GM18508 (cell line): ENCODE measurements around the gene RNF26.

Source experiments
- ATAC-seq: cut with Tn5 transposase; IDR thresholded peaks from one replicate; pipeline ENCODE4 v1.9.1; 2021; ENCODE audit warnings: moderate number of reproducible peaks; ENCODE audit not compliant: insufficient read depth, unreplicated experiment

Gene RNF26

DNA sequence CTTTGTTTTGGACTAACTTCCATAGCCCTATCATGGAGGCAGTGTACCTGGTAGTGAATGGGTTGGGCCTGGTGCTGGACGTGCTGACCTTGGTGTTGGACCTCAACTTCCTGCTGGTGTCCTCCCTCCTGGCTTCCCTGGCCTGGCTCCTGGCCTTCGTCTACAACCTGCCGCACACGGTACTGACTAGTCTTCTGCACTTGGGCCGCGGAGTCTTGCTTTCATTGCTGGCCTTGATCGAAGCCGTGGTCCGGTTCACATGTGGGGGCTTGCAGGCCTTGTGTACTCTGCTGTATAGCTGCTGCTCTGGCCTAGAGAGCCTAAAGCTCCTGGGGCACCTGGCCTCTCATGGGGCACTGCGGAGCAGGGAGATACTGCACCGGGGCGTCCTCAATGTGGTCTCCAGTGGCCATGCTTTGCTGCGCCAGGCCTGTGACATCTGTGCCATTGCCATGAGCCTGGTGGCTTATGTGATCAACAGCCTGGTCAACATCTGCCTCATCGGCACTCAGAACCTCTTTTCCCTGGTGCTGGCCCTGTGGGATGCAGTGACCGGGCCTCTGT, 846 bp downstream of the RNF26 start:
- no peak for ATAC-seq

DNA sequence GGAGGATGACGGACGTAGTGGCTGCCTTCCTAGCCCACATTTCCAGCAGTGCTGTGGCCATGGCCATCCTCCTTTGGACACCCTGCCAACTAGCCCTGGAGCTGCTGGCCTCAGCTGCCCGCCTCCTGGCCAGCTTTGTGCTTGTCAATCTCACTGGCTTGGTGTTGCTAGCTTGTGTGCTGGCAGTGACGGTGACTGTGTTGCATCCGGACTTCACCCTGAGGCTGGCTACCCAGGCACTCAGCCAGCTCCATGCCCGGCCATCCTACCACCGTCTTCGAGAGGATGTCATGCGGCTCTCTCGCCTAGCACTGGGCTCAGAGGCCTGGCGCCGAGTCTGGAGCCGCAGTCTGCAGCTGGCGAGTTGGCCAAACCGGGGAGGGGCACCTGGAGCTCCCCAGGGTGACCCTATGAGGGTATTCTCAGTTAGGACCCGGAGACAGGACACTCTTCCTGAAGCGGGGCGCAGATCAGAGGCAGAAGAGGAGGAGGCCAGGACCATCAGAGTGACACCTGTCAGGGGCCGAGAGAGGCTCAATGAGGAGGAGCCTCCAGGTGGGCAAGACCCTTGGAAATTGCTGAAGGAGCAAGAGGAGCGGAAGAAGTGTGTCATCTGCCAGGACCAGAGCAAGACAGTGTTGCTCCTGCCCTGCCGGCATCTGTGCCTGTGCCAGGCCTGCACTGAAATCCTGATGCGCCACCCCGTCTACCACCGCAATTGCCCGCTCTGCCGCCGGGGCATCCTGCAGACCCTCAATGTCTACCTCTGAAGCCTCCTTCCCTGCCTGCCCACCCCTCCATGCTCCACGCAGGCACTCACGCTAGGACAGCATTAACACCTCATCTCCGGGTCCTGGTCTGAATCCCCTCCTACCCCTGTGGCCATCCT, 1.6 kb downstream of the RNF26 start:
- ATAC-seq: no peak

DNA sequence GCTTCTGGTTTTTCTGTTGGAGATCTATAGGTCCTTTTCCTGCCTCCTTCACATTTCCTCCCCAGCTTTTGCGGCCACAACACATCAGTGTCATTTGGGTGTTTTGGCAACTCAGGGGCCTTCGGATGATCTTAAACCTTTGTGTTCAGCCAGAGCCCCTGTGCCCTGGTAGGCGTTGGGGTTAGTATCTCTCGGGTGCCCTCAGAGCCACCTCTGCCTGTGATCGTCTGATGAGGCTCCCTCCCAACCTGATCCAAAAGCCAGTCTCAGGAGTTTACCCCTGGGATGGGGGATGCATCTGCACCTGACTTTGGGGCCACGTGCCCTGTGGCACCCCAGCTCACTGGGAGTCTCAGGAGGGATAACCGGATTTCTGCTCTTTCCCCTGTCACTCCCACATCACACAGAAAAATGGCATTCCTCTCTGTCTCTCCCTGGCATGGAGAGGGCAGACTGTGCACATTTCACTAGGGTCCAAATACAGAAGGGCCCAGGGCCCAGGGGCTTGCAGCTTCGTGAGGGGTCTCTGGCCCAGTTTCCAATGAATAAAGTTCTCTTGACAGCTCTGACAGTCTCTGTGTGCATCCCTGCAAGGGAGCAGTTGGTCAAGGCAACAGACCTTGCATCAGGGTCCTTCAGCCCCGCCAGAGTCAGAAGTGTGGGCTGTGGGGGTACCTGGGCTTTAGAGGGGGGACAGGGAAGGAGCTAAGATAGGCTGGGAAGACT, 2.6 kb downstream of the RNF26 start:
- no peak for ATAC-seq

DNA sequence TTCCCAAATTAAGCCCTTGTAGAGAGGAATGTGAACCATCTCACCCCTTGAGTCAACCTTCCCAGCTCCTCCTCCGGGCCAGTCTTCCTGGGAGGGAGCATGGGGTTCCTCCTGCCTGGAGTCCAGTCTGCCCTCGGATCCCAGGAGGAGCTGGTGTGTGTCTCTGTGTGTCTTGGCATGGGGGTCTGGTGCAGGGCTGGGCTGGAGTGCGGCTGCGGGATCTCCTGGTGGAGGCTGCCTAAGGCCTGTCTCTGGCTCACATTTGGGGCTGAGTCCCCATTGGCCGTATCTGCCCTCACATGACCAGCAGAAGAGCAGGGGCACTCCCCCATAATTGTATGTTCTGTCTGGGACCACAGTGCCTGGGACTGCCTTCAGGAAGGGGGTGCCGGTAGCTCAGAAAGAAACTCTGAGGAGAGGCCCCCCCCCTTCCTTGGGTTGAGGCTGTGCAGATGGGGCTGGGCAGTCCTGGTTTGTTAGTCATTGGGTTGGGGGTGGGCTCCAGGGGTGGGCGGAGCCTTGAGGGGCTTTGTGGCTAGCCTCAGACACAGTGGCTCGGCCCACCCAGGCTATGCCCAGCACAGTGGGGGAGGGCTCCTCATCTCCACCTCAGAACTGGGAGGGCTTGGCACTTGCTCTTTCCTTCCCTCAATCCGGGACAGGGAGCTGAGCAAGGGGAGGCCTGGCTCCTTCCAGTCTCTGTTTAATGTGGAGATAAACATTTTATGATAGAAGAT, 3.4 kb downstream of the RNF26 start:
- no peak for ATAC-seq

DNA sequence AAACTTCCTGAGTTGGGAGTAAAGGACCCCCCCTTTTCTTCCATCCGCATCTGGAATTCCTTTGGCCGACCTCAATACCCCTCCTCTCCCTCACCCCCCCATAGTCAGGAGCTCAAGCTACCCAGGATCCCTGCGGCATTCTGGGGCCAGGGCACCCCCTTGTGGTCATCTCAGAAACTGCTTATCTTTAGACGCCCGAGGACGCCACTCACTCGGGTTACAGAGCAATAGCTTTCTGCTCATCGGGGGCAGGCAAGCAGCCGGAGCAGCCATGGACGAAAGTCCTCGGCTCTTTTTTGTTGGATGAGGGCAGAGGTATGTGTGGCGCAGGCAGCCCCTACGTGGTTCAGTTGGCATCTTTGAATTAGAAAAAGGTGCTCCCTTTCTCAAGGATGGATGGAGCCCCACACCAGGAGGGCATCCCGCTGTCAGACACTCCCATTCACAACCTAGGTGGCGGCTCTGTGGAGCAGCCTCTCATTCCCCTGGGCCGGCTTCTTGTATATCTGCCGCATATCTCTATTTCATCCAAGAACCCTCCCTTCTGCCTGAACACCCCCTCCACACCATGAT, 4.1 kb downstream of the RNF26 start:
- no peak for ATAC-seq

DNA sequence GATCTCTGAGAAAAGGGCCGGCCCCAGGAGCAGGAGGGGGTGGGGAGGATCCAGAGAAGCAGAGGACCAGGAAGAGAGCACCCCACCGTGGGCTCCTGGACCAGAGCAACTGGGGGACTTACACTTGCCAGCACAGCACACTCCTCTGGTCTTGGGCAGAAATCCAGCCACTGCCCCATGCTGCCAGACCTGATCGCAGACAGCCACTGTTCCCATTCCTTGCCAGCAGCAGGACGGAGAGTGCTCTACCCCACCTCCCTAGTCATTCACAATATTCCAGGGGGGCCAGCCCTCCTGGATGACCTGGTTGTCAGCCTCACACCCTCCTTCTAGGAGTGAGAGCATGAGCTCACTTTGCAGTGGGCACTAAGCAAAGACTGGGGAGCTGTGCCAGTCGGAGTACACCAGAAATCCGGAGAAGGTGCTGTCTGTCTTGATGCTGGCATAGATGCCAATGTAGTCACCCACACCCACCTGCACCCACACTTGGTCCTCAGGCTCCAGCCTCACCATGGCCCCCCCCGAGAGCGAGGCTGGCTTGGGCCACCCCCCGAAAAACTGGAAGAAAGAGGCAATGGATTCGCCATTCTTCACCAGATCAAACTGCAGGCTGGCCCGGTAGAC, 4.8 kb downstream of the RNF26 start:
- ATAC-seq: no peak

DNA sequence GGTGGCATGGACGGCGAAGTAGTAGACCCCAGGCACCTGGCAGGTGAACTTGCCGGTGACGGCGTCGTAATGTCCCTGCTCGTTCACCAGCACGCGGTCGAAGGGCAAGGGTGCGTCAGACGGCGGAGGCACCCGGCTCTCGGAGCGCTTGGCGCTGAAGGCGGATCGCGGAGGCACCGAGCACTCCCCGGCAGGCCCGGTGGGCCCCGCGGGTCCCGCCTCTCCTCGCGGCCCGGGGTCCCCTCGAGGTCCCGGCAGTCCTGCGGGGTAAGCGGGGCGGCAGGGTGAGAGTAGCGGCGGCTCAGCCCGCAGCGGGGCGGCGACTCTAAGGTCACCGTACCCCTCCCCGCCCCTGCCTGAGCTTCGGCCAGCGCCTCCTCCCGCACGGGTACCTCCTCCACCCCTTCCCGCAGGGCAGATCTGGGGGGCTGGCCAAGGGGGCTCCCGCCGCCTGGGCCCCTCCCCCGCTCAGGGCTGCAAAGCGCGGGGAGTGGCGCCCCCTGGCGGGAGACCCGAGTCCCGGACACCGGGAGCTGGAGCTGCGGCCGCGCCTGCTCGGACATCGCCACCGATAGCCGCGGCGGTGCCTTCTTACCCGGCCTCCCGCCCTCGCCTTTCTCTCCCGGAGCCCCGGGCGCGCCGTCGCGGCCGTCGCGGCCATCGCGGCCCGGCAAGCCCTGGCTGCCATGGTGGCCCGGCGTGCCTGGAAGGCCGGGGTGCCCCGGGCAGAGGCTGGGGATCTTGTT, 5.4 kb downstream of the RNF26 start:
- ATAC-seq: no peak

DNA sequence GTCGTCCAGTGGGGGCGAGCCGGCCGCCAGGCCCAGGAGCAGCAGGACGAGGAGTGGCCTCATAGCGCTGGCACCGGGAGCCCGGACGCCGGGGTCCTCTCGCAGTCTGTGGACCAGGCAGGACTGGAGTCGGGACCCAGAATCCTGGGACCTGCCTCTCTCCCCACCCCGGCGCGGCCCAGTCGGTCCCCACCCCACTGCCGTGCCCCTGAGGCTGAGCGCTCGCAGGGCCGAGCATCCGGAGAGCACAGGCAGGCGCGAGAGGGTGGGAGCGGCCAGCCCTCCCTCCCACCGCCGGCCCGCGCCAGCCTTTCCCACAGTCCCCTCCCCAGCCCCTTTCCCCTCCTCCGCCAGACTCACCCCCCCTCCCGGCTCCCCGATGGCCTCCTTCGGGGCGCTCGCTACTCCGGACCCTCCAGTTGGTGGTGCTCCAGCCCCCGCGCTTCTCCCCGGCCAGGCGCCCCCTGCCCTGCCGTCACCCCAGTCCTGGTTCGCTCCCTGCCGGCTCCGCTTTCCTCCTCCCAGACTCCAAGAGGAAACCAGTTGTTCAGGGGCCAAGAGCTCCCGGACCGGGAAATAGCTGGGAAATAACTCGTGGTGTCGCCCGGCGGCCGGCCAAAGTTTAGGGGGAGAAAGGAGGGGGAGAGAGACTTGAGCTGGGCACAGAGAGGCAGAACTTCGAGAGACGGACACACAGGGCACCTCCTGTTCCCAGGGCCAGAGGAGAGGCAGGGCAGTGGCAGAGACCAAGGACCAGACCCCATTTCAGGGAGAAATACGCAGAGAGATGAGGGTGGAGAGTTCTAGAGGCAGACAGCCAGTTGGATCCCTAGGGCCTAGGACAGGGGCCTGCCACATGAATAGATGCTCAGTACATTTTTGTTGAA, 6.3 kb downstream of the RNF26 start, which contains the start of gene C1QTNF5:
Gene C1QTNF5 (minus strand): TSS at position 549 of the 887 bp plus-strand sequence. CDS start 486 bp downstream, at position 63.
- ATAC-seq: no peak

DNA sequence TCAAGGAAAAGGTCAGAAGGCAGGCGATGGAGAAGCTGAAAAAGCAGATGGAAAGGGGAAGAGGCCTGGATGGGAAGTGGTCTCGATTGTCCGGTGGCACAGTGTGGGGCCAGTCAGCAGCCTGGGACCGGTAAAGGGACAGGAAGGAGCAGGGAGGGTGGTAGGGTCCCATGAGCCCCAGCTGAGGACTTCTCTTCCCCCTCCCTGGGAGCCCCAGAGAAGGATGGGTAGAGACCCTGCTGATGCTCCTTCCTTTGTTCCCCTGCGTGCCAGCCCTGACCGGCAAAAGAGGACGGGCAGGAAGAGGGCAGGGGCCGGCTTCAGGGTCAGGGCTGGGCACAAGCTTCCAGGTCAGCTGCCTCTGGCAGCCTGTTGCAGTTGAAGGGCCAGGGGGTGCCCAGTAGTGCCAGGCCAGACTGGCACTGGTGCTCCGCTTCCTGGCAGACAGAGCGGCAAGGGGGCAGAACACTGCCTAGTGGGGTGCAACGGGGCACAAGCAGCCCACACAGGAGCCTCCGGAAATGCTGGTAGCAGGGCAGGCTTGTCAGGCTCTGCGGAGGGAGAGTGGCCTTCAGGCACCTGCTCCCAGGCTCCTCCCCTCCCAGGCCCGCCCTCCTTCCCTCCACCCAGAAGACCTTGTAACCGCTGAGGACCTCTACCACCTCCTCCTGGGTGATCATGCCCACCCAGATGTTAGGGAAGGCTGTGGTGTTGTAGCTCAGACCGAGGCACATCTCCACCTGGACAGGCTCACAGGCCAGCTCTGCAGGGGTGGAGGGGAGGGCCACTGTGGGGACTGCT, 7.1 kb downstream of the RNF26 start:
- no peak for ATAC-seq

DNA sequence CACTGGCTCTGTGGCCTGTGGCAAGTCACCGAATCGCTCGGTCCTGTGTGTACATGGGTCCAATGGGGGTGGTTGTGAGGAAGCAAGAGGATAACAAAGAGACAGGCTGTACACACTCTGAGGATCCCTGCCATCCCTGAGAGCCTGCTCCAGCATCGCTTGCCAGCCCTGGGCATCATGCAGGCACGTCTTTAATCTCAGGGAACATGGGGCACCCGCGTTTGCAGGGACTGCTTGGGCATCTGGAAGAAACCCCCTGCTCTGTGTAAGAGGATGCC, 7.6 kb downstream of the RNF26 start:
- no peak for ATAC-seq

DNA sequence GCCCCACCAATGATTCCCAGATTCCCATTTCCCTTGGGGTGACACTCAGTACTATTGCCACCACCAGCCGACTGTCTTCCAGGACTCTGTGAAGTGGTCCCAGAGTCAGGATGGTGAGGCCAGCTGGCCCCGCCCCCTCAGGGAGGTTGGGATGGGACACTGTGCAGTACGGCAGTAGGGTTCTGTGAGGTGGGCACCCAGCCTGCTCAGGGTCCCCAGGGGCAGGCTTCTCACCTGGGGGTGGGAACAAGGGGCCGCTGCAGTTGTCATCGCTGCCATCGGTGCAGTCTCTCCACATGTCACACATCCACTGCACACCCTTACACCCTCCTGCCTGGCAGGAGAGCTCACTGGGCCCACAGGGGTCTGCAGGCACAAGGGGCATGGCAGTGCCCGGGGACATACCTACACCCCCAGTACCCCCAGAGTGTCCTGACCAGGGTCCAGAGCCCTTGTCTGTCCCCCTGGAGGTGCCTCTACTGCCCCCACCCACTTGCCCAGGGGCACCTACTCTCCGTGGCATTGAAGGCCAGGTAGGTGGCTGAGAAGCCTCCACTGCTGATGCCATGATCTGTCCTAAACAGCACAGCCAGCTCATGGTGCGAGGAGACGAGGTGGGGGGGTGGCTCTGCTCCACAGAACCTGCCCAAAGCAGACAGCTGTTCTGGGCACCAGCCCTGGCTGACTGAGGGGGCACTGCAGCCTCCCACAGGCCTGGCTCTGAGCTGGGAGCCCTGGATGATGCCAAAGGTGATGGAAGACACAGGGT, 8.2 kb downstream of the RNF26 start:
- no peak for ATAC-seq

DNA sequence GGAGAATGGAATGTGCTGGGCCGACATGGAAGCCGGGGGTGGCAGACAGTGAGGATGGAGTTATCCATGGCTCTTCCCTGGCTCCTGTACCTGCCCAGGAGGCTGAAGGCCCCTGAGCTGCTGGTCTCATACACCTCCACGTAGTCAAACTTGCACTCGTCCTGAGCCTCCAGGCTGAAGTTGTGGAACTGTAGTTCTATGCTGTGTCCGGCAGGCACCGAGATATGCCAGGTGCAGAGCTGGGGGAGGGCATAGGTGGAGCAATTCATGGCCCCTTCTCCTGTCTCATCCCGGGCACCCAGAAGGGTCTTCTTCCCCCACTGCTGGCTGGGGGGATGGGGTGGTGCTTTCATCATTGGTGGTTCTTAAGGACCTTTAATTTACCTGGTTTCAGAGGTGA, 9.4 kb downstream of the RNF26 start:
- no peak for ATAC-seq

DNA sequence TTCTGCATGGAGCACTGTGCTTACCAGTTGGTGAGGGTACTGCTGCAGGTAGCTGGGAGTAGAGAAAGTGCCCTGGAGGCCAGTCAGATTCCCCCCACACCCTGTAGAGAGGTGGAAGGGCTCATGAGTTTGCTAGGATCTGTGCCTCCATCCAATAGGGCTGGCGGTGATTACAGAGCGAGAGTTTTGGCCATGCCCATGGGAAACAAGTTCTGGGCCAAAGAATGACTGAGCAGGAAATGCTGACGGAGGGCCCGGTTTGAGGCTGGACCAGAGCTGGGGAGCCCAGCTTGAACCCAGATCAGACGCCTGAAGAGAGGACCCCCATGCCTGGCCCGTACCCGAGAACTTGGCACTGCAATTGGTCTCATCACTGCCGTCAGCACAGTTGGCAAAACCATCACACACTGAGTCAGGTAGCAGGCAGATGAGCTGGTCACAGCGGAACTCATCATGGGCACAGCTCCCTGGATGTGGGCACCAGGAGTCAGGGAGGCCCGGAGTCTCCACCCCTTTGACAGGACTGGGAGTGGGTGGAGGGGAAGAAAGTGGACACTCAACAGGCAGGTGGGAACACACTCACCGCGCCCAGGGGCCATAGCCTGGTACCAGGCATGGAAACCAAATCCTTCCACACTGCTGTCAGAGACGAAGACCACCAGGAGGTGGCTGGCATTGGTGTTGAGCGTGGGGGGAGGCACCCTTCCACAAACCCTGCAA, 10.1 kb downstream of the RNF26 start:
- no peak for ATAC-seq

DNA sequence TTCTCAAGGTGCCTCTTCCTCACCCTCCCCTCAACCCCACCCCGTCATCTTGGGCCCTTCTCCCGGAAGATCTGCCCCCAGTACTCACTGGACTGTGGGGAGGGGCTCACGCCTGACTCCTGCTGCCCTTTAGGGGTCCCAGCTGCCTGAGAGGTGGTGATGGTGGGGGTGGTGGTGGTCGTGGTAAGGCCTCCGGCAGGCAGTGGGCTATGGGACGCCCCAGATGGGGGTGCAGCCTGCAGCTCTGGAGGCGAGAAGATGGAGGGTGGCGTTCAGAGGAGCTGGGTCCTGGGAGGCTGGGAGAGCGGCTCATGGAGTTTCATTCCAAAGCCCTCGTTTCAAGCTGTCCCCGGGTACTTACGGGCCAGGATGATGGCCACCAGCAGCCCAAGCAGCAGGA, 11.4 kb downstream of the RNF26 start:
- no peak for ATAC-seq

DNA sequence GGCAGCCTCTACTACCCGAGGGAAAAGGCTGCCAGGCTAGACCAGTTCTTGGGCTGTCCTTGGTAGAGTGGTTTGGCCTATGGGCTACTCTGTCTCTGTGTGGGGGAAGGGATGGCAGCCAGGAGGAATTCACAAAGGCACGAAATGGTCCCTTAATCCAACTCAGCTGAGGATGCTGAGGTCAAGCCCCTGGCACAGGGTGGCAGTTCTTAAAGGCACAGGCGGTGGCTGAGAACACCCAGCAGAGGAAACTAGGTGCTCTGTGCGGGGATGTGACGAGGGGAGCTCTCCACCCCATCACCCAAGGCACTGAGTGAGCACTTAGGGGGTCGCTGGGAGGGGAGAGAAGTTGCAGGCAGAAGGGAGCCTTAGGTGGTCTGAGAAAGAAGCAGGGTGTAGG, 12.3 kb downstream of the RNF26 start, which contains the start of gene MFRP:
Gene MFRP (minus strand): TSS at position 101 of the 400 bp plus-strand sequence. CDS start 192 bp downstream, outside the sequence.
- ATAC-seq: no peak

DNA sequence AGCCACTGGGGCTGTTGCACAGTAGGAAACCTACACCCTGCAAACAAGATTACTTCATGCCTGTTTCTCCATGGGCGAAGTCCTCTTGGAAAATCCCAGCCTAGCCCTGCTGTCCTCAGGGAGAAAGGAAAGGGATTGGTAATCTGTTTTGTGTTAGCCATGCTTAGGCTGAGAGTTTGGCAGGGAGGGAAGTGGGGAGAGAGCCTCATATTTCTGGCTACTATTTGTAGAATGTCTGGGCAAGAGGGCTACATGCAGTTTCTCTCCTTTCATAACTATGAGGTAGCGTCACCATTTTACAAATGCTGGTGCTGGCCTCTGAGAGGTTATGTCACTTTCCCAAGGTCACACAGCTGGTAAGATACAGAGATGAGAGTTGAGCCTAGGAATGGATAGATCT, 12.9 kb downstream of the RNF26 start:
- ATAC-seq: no peak
